Measurements from ENCODE around the gene CDCA5. TPM values are rescaled to one million over a fixed set of nuclear protein-coding genes. Genes with fewer than 3 reads are reported as not detected.

Gene CDCA5
- polyA plus RNA-seq, 1 of the 3 experiments (the other 2 are of a cell fraction) = 16.3 TPM

DNA sequence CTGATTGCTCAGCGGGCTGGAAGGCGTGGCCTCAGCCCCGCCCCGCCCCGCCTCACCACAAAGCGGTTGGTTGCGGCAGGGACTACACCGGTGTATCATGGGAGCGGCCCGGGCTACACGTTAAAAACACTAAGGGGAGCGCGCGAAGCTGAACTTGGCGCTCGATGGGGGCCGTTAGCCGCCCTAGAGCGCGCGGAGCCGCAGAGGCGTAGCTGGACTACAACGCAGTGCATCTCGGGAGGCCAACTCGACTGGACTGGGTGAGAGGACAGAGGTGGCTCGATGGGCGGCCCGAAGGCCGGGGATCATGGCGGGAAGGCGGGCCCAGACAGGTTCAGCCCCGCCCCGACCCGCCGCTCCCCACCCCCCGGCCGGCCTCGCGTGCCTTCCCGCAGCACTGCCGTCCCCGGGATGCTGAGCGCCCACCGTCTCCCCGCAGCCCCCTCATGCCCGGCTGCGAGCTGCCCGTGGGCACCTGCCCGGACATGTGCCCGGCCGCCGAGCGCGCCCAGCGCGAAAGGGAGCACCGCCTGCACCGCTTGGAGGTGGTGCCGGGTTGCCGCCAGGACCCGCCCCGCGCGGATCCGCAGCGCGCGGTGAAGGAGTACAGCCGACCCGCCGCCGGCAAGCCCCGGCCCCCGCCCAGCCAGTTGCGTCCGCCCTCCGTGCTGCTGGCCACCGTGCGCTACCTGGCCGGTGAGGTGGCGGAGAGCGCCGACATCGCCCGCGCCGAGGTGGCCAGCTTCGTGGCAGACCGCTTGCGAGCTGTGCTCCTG, 42.8 kb downstream of the CDCA5 start, which contains the start of gene SAC3D1:
Gene SAC3D1 (plus strand): TSS at position 364 of the 776 bp plus-strand sequence. CDS start 83 bp downstream, at position 447.
- no peaks in the 10 kb centered on the region for H3K27me3 ChIP-seq (ENCODE audit: insufficient read depth)
- H3K4me1 ChIP-seq (ENCODE audit: control insufficient read depth in 1 of 2, insufficient read depth in 2 of 2, low read depth in 1 of 2, low read length in 1 of 2) = peaks cover 5 to 7% of the 10 kb centered on the region in 2 experiments; a peak in 2 of 4 replicates
- peaks cover 8 to 26% of the 10 kb centered on the region in 2 experiments for H3K36me3 ChIP-seq (replicated peaks in 1 of 2; ENCODE audit: control insufficient read depth in 1 of 2, insufficient read depth in 2 of 2, low read length in 1 of 2)
- peak within 1 kb of the TSS; percentile 70; the same call in 1 of the 2 replicates for H3K9ac ChIP-seq
- whole genome bisulfite sequencing (ENCODE audit: low lambda C conversion rate) = 2% methylated on average over 46 of the region's 91 CpGs
- no peaks in the 10 kb centered on the region for H4K20me1 ChIP-seq (ENCODE audit: insufficient read depth)
- no peaks in the 10 kb centered on the region for H3K9me2 ChIP-seq
- H3K9me3 ChIP-seq = no peaks in the 10 kb centered on the region
- ChIA-PET CTCF (interaction anchor here (0.7 to 3.2 kb wide), 7 partner anchors 8 to 71 kb away, joined by 3 to 35 read pairs (median 5); partner anchors contain the start of genes ARL2, SNX15 and TM7SF2), POLR2A (interaction anchor here (0.6 to 1.3 kb wide), 3 partner anchors 14 to 629 kb away, joined by 3 to 5 read pairs (median 3); partner anchors contain the start of gene SNX15)
- peak within 1 kb of the TSS; percentile 80 to 91 for H3K27ac ChIP-seq (ENCODE audit: low read depth in 2 of 2, low read length in 1 of 2)
- peak within 1 kb of the TSS; percentile 76 to 81 for H3K4me3 ChIP-seq (ENCODE audit: low read depth in 2 of 2, low read length in 1 of 2)
- TF ChIP-seq FOSL2 (IDR thresholded peaks at IDR 0.05; ENCODE audit: borderline replicate concordance, low read depth) (no peak), TAF1 (IDR thresholded peaks at IDR 0.05; ENCODE audit: borderline replicate concordance, low read depth, low read length) (no peak; the same call in 1 of the 2 replicates), JUND (IDR thresholded peaks at IDR 0.05) (no peak), RAD21 (IDR thresholded peaks at IDR 0.05; ENCODE audit: low read length) (no peak), TEAD4 (IDR thresholded peaks at IDR 0.05; ENCODE audit: borderline replicate concordance, insufficient read depth) (no peak), RCOR1 (IDR thresholded peaks at IDR 0.05; ENCODE audit: low read length) (no peak), ELF1 (IDR thresholded peaks at IDR 0.05) (no peak), RXRA (IDR thresholded peaks at IDR 0.05; ENCODE audit: borderline replicate concordance, low read depth) (no peak), GATA2 (CRISPR knock-in tag; IDR thresholded peaks at IDR 0.05) (no peak), EZH2phosphoT487 (IDR thresholded peaks at IDR 0.05; ENCODE audit: borderline replicate concordance, low read depth) (no peak), TCF12 (IDR thresholded peaks at IDR 0.05) (no peak), FOXJ3 (CRISPR knock-in tag; IDR thresholded peaks at IDR 0.05) (no peak), MXI1 (IDR thresholded peaks at IDR 0.05; ENCODE audit: low read depth, low read length) (no peak), SMC3 (IDR thresholded peaks at IDR 0.05; ENCODE audit: low read depth, low read length) (no peak), SIN3A (IDR thresholded peaks at IDR 0.05; ENCODE audit: borderline replicate concordance, low read depth, low read length) (0 out of 2 replicates have a peak, but pooled peaks have one; percentile 46), POLR2AphosphoS5 (IDR thresholded peaks at IDR 0.05; ENCODE audit: low read depth, low read length) (peak; percentile 68), NFIC (IDR thresholded peaks at IDR 0.05; ENCODE audit: borderline replicate concordance) (no peak), GABPA (IDR thresholded peaks at IDR 0.05; ENCODE audit: low read depth) (no peak), MEF2A (IDR thresholded peaks at IDR 0.05; ENCODE audit: borderline replicate concordance, low read depth) (no peak), RFX5 (IDR thresholded peaks at IDR 0.05; ENCODE audit: low read length) (no peak), CHD2 (IDR thresholded peaks at IDR 0.05; ENCODE audit: low read length, partially characterized antibody) (peak; percentile 12)
- TF ChIP-seq, protein P1, sequence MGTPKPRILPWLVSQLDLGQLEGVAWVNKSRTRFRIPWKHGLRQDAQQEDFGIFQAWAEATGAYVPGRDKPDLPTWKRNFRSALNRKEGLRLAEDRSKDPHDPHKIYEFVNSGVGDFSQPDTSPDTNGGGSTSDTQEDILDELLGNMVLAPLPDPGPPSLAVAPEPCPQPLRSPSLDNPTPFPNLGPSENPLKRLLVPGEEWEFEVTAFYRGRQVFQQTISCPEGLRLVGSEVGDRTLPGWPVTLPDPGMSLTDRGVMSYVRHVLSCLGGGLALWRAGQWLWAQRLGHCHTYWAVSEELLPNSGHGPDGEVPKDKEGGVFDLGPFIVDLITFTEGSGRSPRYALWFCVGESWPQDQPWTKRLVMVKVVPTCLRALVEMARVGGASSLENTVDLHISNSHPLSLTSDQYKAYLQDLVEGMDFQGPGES (IDR thresholded peaks at IDR 0.05; ENCODE audit: low read depth, low read length) = no peak
- TF ChIP-seq, protein P2, sequence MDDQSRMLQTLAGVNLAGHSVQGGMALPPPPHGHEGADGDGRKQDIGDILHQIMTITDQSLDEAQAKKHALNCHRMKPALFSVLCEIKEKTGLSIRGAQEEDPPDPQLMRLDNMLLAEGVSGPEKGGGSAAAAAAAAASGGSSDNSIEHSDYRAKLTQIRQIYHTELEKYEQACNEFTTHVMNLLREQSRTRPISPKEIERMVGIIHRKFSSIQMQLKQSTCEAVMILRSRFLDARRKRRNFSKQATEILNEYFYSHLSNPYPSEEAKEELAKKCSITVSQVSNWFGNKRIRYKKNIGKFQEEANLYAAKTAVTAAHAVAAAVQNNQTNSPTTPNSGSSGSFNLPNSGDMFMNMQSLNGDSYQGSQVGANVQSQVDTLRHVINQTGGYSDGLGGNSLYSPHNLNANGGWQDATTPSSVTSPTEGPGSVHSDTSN (IDR thresholded peaks at IDR 0.05) = peak; percentile 8; the same call in 1 of the 2 replicates
- TF ChIP-seq, protein P3, sequence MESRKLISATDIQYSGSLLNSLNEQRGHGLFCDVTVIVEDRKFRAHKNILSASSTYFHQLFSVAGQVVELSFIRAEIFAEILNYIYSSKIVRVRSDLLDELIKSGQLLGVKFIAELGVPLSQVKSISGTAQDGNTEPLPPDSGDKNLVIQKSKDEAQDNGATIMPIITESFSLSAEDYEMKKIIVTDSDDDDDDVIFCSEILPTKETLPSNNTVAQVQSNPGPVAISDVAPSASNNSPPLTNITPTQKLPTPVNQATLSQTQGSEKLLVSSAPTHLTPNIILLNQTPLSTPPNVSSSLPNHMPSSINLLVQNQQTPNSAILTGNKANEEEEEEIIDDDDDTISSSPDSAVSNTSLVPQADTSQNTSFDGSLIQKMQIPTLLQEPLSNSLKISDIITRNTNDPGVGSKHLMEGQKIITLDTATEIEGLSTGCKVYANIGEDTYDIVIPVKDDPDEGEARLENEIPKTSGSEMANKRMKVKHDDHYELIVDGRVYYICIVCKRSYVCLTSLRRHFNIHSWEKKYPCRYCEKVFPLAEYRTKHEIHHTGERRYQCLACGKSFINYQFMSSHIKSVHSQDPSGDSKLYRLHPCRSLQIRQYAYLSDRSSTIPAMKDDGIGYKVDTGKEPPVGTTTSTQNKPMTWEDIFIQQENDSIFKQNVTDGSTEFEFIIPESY (IDR thresholded peaks at IDR 0.05; ENCODE audit: borderline replicate concordance, low read depth) = no peak
- TF ChIP-seq, protein P4, sequence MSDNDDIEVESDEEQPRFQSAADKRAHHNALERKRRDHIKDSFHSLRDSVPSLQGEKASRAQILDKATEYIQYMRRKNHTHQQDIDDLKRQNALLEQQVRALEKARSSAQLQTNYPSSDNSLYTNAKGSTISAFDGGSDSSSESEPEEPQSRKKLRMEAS (IDR thresholded peaks at IDR 0.05; ENCODE audit: low read depth) = peak; percentile 90
- TF ChIP-seq, protein P5, sequence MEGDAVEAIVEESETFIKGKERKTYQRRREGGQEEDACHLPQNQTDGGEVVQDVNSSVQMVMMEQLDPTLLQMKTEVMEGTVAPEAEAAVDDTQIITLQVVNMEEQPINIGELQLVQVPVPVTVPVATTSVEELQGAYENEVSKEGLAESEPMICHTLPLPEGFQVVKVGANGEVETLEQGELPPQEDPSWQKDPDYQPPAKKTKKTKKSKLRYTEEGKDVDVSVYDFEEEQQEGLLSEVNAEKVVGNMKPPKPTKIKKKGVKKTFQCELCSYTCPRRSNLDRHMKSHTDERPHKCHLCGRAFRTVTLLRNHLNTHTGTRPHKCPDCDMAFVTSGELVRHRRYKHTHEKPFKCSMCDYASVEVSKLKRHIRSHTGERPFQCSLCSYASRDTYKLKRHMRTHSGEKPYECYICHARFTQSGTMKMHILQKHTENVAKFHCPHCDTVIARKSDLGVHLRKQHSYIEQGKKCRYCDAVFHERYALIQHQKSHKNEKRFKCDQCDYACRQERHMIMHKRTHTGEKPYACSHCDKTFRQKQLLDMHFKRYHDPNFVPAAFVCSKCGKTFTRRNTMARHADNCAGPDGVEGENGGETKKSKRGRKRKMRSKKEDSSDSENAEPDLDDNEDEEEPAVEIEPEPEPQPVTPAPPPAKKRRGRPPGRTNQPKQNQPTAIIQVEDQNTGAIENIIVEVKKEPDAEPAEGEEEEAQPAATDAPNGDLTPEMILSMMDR (IDR thresholded peaks at IDR 0.05) = no peak
- peak; percentile 96 for DNase-seq
- H3K4me2 ChIP-seq = peak within 1 kb of the TSS; percentile 93
- H2AFZ ChIP-seq (ENCODE audit: low read depth) = peak within 1 kb of the TSS; percentile 86
- H3K79me2 ChIP-seq (ENCODE audit: insufficient read depth) = peaks cover 30% of the 10 kb centered on the region
- peaks cover 12% of the 10 kb centered on the region for H3F3A ChIP-seq (replicated peaks; ENCODE audit: insufficient read depth)

All from SK-N-SH (cell line).